ENCODE data around the gene ADGRV1. TPM values are rescaled to one million over a fixed set of nuclear protein-coding genes. Genes with fewer than 3 reads are reported as not detected.

ADGRV1 gene
- total RNA-seq, 1 experiment from 2014 or later, result not detected

DNA sequence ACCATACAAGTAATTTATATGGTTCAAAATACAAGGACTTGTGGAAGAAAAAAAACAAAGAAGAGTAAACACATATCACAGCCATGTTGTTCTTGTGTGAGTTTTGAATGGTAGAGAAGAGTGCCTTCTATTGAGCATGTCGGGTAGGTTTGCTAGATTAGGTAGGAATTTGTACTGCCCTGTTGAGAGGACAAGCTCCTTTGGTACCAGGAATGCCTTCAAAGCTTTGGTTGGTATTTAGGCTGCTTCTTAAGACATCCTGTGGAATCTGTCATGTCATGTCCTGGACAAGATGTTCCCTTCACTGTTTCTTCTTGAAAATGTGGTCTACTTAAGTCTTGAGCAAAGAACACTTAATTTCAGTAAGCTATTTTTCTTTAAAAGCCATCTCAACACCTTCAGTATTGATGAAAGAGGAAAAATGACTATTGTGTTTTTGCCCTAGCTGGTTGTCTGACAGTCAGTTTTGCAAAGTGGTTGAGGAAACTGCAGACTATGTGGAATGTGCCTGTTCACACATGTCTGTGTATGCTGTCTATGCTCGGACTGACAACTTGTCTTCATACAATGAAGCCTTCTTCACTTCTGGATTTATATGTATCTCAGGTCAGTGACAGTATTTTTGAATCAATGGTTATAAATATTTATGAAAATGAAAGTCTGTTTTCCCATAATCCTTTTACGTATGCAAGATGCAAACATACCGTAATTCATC is 296.9 kb downstream of the ADGRV1 start:
- no peaks in the 10 kb centered on the region for H3K36me3 Mint-ChIP-seq (ENCODE audit: insufficient read depth, unreplicated experiment)
- BruUV-seq (replicated peaks), result no TSS peak
- ChIA-PET CTCF (interaction anchor here (0.7 to 2.5 kb wide), 6 partner anchors 11 to 564 kb away, joined by 3 to 11 read pairs (median 4); no protein-coding TSS in a partner anchor), POLR2A (interaction anchor here (0.8 to 2.0 kb wide), 3 partner anchors 10 to 528 kb away, joined by 3 to 5 read pairs (median 3); partner anchors contain the start of gene ARRDC3)
- no peak for DNase-seq (ENCODE audit: unreplicated experiment)
- H3K4me1 Mint-ChIP-seq (ENCODE audit: insufficient read depth, unreplicated experiment), result peaks cover 6% of the 10 kb centered on the region
- no peak for TF ChIP-seq CTCF (IDR thresholded peaks at IDR 0.05; ENCODE audit: unreplicated experiment)
- H3K27me3 Mint-ChIP-seq (ENCODE audit: insufficient read depth, unreplicated experiment), result no peaks in the 10 kb centered on the region
- H3K4me3 Mint-ChIP-seq (ENCODE audit: unreplicated experiment), result no peak overlapping the region
- no peaks in the 10 kb centered on the region for H3K9me3 Mint-ChIP-seq (ENCODE audit: unreplicated experiment)
- intact Hi-C loops (cut with micrococcal nuclease), result no loop called here
- no peak overlapping the region for H3K27ac Mint-ChIP-seq (ENCODE audit: low read depth, unreplicated experiment)

GRCh38 chr5:90861843-90862586 is 303.4 kb downstream of the ADGRV1 start:
- intact Hi-C loops (cut with micrococcal nuclease), result no loop called here
- TF ChIP-seq CTCF (IDR thresholded peaks at IDR 0.05; ENCODE audit: unreplicated experiment), result peak; percentile 9
- POLR2A ChIA-PET, result interaction anchor here (0.5 to 2.9 kb wide), 8 partner anchors 9 to 557 kb away, joined by 3 to 21 read pairs (median 4); partner anchors contain the start of gene ARRDC3
- CTCF ChIA-PET, result interaction anchor here (0.5 to 8.3 kb wide), 36 partner anchors 8 to 1150 kb away, joined by 3 to 175 read pairs (median 4); partner anchors contain the start of gene ARRDC3
- no peak for DNase-seq (ENCODE audit: unreplicated experiment)
- H3K27ac Mint-ChIP-seq (ENCODE audit: low read depth, unreplicated experiment), result no peak overlapping the region
- BruUV-seq (replicated peaks), result no TSS peak
- H3K27me3 Mint-ChIP-seq (ENCODE audit: insufficient read depth, unreplicated experiment), result no peaks in the 10 kb centered on the region
- no peaks in the 10 kb centered on the region for H3K36me3 Mint-ChIP-seq (ENCODE audit: insufficient read depth, unreplicated experiment)
- H3K4me3 Mint-ChIP-seq (ENCODE audit: unreplicated experiment), result no peak overlapping the region
- no peaks in the 10 kb centered on the region for H3K4me1 Mint-ChIP-seq (ENCODE audit: insufficient read depth, unreplicated experiment)
- no peaks in the 10 kb centered on the region for H3K9me3 Mint-ChIP-seq (ENCODE audit: unreplicated experiment)

GRCh38 chr5:90865180-90865579 is 306.6 kb downstream of the ADGRV1 start:
- no peak for DNase-seq (ENCODE audit: unreplicated experiment)
- no peak overlapping the region for H3K27ac Mint-ChIP-seq (ENCODE audit: low read depth, unreplicated experiment)
- no peaks in the 10 kb centered on the region for H3K27me3 Mint-ChIP-seq (ENCODE audit: insufficient read depth, unreplicated experiment)
- intact Hi-C loops (cut with micrococcal nuclease), result no loop called here
- no peaks in the 10 kb centered on the region for H3K4me1 Mint-ChIP-seq (ENCODE audit: insufficient read depth, unreplicated experiment)
- CTCF ChIA-PET, result interaction anchor here (0.6 to 8.3 kb wide), 42 partner anchors 9 to 557 kb away, joined by 3 to 175 read pairs (median 6); partner anchors contain the start of gene ARRDC3
- no peak overlapping the region for H3K4me3 Mint-ChIP-seq (ENCODE audit: unreplicated experiment)
- no TSS peak for BruUV-seq (replicated peaks)
- H3K9me3 Mint-ChIP-seq (ENCODE audit: unreplicated experiment), result no peaks in the 10 kb centered on the region
- no peaks in the 10 kb centered on the region for H3K36me3 Mint-ChIP-seq (ENCODE audit: insufficient read depth, unreplicated experiment)
- no peak for TF ChIP-seq CTCF (IDR thresholded peaks at IDR 0.05; ENCODE audit: unreplicated experiment)
- POLR2A ChIA-PET, result interaction anchor here (0.9 to 5.4 kb wide), 3 partner anchors 10 to 566 kb away, joined by 3 to 40 read pairs (median 3); partner anchors contain the start of gene ARRDC3

GRCh38 chr5:90866333-90866732 is 307.7 kb downstream of the ADGRV1 start:
- POLR2A ChIA-PET, result interaction anchor here (0.6 to 5.4 kb wide), 6 partner anchors 20 to 565 kb away, joined by 3 to 40 read pairs (median 4); partner anchors contain the start of gene ARRDC3
- Mint-ChIP-seq H3K4me3 (ENCODE audit: unreplicated experiment) (no peak overlapping the region), H3K27ac (ENCODE audit: low read depth, unreplicated experiment) (no peak overlapping the region), H3K36me3 (ENCODE audit: insufficient read depth, unreplicated experiment) (no peaks in the 10 kb centered on the region), H3K27me3 (ENCODE audit: insufficient read depth, unreplicated experiment) (no peaks in the 10 kb centered on the region), H3K9me3 (ENCODE audit: unreplicated experiment) (no peaks in the 10 kb centered on the region), H3K4me1 (ENCODE audit: insufficient read depth, unreplicated experiment) (no peaks in the 10 kb centered on the region)
- CTCF ChIA-PET, result interaction anchor here (0.6 to 8.3 kb wide), 36 partner anchors 11 to 1788 kb away, joined by 3 to 175 read pairs (median 4); partner anchors contain the start of gene ARRDC3
- BruUV-seq (replicated peaks), result no TSS peak
- intact Hi-C loops (cut with micrococcal nuclease), result loop anchor here (1.0 to 2.0 kb wide), 5 partner anchors 66 to 553 kb away; no protein-coding TSS in a partner anchor
- peak; percentile 39 for TF ChIP-seq CTCF (IDR thresholded peaks at IDR 0.05; ENCODE audit: unreplicated experiment)
- DNase-seq (ENCODE audit: unreplicated experiment), result peak; percentile 29
